ENCODE measurements around the gene MORN1.
A peak's percentile ranks its signal among the peaks of the same experiment; 100 is the strongest.

Gene MORN1

DNA sequence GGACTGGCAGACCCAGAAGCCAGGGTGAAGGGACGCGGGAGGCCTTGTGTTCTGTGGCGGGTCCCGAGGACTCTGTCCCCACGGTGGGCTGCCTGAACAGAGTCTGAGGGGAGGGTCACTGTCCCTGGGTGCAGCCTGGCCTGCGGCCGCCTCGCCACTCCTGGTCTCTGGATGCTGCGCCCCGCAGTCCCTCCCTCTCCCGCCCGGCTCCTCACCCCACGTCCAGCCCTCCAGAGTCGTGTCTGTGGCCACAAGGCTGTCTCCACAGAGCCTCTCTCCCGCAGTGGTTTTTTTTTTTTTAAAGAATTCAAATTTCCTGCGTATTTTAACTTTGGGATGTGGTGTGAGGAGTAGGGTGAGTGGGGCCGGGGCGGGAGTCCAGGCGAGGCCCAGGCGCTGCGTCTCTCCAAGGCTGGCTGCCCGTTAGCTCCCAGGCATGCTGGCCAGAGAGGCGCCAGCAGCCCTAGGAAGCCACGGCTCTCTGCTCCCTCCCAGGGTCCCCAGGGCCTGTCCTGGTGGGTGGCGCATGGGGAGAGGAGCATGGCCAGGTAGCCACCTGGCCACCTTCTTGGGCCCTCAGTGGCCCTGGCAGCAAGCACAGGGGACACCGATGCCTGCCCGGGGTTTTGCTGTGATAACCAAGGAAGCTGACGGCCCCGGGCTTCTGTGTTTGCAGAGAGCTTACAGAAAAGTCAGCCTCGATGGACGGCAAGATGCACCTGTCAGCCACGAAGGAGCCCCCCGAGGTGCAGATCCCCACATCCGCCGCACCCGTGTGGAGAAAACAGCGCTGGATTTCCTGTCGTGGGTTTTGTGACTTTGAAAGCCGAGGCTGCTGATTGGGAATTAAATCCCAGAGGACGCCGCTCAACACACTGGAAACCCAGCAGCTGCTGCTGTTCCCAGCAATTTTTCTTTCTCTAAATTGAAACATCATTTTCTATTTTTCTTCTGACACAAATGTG lies 72.8 kb downstream of the MORN1 start:
- no peak for DNase-seq (ENCODE audit: low spot score)

DNA sequence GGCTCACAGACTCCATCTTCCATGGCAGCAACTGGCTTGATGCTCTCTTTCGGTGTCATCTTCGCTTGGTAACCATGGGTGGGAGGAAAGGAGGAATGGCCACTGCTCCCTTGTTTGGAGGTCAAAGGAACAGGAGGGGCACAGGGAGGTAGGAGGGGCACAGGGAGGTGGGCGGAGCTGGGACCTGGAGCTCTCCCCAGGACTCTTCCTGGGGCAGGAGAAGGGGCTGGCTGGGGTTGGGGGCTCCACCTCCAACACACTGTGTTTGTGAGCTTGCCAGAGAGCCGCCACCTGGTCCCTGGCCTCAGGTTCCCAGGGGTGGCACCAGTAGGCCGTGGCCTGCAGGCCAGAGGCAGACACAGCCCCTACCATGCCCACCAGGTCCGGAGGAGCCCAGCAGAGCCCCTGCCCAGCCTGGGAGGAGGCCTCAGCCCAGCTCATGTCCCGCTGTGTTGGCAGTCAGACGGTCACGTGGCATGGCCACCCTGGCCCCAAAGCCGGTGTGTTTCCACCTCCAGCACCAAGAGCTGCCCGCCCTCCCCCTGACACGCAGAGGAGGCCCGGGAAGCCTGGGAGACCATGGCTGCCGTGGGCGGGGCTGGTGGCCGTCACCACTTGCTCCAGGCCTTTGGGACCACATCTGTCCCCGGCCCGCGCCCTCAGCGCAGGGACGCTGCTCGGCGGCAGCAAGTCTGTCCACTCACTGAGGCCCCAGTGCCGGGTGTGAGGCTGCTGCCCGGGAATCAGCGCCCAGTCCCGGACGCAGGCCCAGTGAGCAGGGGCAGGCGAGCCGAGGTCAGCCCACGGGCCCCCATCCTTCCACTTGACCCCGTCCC lies 73.9 kb downstream of the MORN1 start:
- no peak for DNase-seq (ENCODE audit: low spot score)

GRCh38 chr1:2316451-2316961 lies 74.8 kb downstream of the MORN1 start:
- no peak for DNase-seq (ENCODE audit: low spot score)

- no peak for DNase-seq (ENCODE audit: low spot score)
These were observed 75.5 kb downstream of the MORN1 start for GRCh38 chr1:2315674-2316450.

- DNase-seq (ENCODE audit: low spot score) = peak; percentile 93
These were observed 76.3 kb downstream of the MORN1 start for GRCh38 chr1:2314803-2315673.

- peak; percentile 84 for DNase-seq (ENCODE audit: low spot score)
These were observed 77.0 kb downstream of the MORN1 start for GRCh38 chr1:2314273-2314802.

- no peak for DNase-seq (ENCODE audit: low spot score)
These were observed 77.6 kb downstream of the MORN1 start for GRCh38 chr1:2313651-2314261.

- DNase-seq (ENCODE audit: low spot score) = no peak
These were observed 78.6 kb downstream of the MORN1 start for GRCh38 chr1:2312515-2313301.

GRCh38 chr1:2312160-2312514 lies 79.2 kb downstream of the MORN1 start:
- DNase-seq (ENCODE audit: low spot score) = no peak

DNA sequence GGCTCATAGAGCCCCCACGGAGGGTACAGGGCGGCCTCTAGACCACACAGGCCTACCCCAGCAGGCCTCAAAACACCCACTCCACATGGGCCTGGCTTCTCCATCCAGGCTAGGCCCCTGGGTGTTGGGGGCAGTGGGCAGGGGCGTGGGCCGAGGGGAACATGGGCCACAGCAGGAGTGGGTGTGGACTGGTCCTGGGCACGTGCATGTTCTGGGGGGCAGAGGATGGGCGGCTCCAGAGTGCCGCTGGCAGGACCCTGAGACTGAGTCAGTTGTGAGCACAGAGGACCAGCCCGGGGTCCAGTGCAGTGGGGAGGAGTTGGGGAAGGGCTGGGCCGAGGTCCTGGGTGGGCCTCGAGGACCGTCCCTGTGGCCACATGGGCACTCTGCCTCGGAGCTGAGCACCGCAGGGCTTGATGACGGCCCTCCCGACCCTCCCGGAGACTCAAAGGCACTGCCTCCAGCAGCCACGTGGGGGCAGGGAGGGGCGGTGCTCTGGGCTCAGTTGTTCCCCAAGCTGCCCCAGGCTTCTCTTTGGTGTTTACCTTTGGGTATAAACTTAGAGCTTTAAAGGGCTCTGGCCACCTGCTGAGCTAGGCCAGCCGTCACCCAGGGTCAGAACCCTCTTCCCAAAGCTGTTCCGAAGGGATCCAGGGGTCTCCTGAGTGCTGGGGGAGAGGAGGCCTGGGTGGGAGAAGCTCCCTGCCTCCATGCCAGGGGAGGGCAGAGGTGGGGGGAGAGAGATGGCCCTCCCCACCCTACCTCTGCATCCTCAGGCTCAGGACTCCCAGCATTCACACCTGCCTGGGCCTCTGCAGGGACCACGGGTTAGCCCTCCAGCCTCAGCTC lies 79.9 kb downstream of the MORN1 start:
- DNase-seq (ENCODE audit: low spot score) = peak; percentile 84

DNA sequence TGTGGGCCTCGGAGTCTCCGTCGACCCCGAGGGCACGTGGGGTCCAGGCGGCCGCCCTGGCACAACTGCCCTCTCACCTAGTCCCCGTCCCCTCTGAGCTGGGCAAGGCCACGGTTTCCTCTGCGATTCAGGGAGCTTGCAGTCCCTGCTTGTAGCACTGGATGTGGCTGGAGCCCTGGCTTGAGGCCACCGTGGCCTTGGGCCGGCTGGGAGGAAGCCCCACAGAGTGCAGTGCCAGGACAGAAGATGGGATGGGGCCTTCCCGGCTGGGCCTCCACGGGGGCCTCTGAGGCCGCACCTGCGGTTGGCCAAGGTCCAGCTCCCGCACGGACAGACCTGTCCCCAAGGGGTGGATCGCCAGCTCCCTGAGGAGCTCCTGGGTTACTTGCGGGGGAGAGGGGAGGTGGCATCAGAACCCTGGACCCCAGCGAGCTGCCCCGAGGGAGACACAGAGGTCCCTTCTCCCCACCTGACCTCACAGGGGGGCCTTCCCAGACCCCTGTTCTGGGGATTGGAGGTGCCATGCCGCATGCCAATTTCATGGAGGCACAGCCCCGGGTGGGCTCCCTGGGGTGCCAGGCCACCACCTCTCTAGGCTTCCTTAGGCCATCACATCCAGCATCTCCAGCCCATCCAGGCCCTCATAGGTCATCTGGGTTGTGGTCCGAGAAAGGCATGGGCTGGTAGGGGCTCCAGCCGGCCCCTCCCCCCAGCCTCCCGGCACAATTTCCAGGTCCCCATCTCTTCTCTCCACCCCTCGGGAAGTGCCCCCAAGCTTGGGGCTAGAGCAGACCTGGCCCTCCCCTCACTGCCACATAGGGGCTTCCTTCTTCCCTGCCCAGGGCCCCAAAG lies 80.8 kb downstream of the MORN1 start:
- no peak for DNase-seq (ENCODE audit: low spot score)

GRCh38 chr1:2308844-2309243 lies 82.5 kb downstream of the MORN1 start:
- no peak for DNase-seq (ENCODE audit: low spot score)

DNA sequence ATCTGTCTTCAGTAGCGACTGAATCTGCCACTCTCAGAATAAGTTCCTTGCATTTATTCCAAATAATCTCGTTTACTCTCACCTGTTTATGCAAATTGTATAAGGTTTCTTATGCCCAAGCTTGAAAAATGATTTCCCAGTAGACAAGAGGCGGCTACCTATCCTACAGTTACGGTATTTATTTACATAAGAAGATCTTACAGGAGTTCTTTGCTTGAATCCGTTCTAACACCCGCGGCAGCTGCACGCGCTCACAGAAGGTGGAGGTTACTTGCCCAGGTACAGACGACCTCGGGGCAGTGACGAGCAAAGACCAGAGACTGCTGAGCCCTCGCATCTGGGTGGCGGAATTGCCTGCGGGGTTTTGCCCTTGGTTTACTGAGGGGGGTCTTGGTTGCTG lies 83.4 kb downstream of the MORN1 start:
- DNase-seq (ENCODE audit: low spot score) = no peak

DNA sequence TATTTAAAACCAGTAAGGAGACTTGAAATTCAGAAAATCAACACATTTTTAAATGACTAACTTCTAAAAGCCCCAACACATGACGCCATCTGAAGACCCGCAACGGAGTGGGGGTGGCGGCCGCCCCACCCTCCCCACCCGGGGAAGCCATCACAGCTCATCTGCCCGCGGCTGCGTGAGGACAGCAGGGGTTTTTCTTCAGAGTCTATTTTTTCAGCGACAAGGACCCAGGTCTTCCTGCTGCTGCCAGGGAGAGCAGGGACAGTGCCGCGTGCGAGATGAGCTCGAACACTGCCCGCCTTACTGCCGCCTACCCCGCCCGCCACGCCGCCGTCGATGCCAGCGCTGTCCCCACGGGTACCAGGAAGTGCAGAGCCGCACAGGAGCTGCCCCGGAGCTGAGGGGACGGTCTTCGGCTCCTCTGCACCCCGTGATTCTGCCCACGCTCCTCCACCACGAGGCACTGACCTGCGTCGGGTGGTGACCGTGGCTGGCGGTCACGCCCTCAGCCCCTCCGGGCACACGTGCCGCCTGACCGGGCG lies 84.2 kb downstream of the MORN1 start:
- DNase-seq (ENCODE audit: low spot score) = no peak

GRCh38 chr1:2306151-2306978 lies 85.0 kb downstream of the MORN1 start:
- no peak for DNase-seq (ENCODE audit: low spot score)

- DNase-seq (ENCODE audit: low spot score) = no peak
These were observed 86.3 kb downstream of the MORN1 start for GRCh38 chr1:2304921-2305681.

Data from AG08396 (cell line).